HG03135 (cell line): ENCODE measurements around the gene SLC45A2.

Experiments
- ATAC-seq: cut with Tn5 transposase; IDR thresholded peaks from one replicate; pipeline ENCODE4 v1.9.1; 2021; ENCODE audit warnings: mild to moderate bottlenecking, moderate library complexity; ENCODE audit not compliant: unreplicated experiment

The SLC45A2 gene

GRCh38 chr5:34007621-34008600 lies 23.4 kb upstream of the SLC45A2 start, which contains the start of gene AMACR:
Gene AMACR (minus strand): TSS chr5:34008050. CDS start chr5:34008019, 31 bp downstream.
- ATAC-seq: peak; percentile 92

DNA sequence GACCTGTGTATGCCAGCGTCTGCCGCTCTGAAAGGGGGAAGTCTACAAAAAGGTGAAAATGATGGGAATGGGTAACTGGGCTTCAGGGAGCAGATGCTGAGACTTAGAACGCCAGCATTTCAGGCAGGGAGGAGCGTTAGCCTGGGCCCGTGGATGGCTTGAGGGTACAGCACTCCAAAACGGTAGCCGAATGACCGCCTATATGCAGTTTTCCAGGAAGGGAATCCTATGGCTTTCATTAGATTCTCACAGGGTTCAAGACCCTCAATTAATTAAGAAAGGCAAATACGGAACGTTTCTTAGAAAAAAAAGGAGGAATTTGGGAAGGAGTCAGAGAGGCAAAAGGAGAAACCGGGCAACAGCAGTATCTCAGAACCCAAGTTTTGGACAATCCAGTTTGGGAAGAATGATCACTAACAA lies 22.7 kb upstream of the SLC45A2 start:
- ATAC-seq: no peak

GRCh38 chr5:34005681-34006080 lies 21.2 kb upstream of the SLC45A2 start:
- no peak for ATAC-seq

GRCh38 chr5:34005211-34005610 lies 20.7 kb upstream of the SLC45A2 start:
- no peak for ATAC-seq

GRCh38 chr5:34003941-34004340 lies 19.4 kb upstream of the SLC45A2 start:
- no peak for ATAC-seq

GRCh38 chr5:34002629-34003328 lies 18.3 kb upstream of the SLC45A2 start:
- ATAC-seq: no peak

GRCh38 chr5:34001241-34001841 lies 16.8 kb upstream of the SLC45A2 start:
- no peak for ATAC-seq

- ATAC-seq: no peak
Measured at GRCh38 chr5:33999978-34000377, 15.5 kb upstream of the SLC45A2 start.

- ATAC-seq: peak; percentile 76
Measured at GRCh38 chr5:33997331-33997983, 13.0 kb upstream of the SLC45A2 start.

DNA sequence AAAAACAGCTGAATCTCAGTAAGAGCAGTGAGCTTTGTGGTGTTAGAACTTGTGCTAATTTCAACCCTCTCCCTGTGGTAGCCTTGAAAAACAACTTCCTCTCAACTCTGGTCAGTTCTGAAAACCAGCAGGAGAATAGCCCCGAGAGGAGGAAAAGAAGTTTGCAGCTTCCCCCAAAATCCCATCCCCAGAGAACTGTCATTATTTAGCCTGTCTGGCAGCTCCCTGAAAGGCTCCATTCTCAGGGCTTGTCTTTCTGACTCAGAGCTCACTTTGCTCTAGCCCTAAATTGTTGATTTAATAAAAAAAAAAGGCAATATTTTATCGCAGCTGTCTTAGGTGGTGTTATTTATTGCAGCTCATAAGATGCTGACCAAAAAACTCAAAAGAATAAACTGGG lies 11.4 kb upstream of the SLC45A2 start:
- no peak for ATAC-seq

- no peak for ATAC-seq
Measured at GRCh38 chr5:33994845-33995244, 10.4 kb upstream of the SLC45A2 start.

- ATAC-seq: no peak
Measured at GRCh38 chr5:33992864-33993263, 8.4 kb upstream of the SLC45A2 start.

- ATAC-seq: no peak
Measured at GRCh38 chr5:33985447-33985846, 954 bp upstream of the SLC45A2 start.

GRCh38 chr5:33984178-33984577 lies 315 bp downstream of the SLC45A2 start:
- ATAC-seq: no peak

- no peak for ATAC-seq
Measured at GRCh38 chr5:33981408-33982162, 2.9 kb downstream of the SLC45A2 start.

GRCh38 chr5:33980030-33980429 lies 4.5 kb downstream of the SLC45A2 start:
- no peak for ATAC-seq

DNA sequence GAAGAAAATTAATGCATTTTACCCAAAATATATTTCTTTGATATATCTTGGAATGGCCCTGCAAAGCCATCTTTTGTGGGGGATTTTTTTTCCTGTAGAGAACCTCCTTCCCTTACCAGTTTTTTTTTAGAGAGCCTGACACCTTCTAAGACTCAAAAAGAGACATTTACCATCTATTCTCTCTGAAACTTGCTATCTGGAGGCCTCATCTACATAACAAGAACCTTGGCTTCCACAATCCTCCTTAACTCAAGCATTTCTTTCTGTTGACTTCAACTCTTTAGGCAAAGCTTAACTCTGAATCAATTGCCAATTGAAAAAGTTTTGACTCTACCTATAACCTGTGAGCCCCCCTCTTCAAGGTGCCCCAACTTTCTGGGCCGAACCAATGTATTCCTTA lies 6.2 kb downstream of the SLC45A2 start:
- no peak for ATAC-seq

DNA sequence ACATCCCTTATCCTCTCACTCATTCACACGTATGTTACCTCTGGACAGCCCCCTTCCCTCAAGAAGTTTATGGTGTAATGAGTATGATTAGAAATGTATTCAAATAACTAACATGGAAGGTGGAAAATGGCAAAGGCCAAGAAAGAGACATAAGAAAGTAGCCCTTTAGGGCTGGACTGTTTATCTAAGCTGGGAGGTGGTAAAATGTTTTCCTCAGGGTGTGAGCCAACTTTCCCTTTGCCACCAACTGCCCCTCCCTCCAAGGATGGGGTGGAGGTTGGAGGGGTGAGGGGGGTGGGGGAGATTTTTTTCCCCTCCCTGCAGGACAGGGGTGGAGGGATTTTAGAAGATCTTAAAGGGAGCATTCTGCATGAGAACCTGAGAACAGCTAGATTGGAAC lies 8.2 kb downstream of the SLC45A2 start:
- ATAC-seq: no peak

DNA sequence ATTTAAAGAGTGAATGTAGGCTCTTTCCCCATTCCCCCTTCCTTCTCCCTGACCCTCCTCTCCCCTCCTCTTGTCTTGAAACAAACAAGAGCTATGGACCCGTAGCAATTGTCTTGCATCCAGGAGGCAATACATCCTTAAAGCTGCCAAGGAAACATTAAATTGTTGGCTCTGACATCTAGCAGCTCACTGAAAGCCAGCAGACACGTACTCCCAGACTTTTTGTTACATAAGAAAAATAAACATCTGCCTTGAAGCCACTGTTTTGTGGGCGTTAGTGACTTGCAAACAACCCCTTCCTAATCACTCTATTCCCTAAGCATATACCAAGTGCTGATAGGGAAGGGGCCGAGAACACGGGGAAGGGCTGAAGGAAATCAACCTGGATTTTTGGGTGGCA lies 8.6 kb downstream of the SLC45A2 start:
- no peak for ATAC-seq

- no peak for ATAC-seq
Measured at GRCh38 chr5:33973271-33973670, 11.2 kb downstream of the SLC45A2 start.
